Endothelial cell of umbilical vein (primary cell): ENCODE results near the gene PPP4C. TPM values are rescaled to one million over a fixed set of nuclear protein-coding genes. Genes with fewer than 3 reads are reported as not detected.

Experiments
- BruUV-seq: library from RNA; stranded (reverse); fragments of 400-500 nt; replicated peaks from 2 replicates; lab custom pipeline; 2021; lab: Mats Ljungman, UMichigan
- CTCF ChIA-PET: fragments of 300-600, 350-600 bp; sonication (Branson Sonifier 250); formaldehyde crosslinking; loops from one replicate; lab custom pipeline; 2021; ENCODE audit warnings: antibody characterized with exemption, inconsistent platforms; lab: Charles Lee
- POLR2A ChIA-PET: fragments of 300-600, 350-600 bp; sonication (Branson Sonifier 250); formaldehyde crosslinking; loops from one replicate; lab custom pipeline; 2021; ENCODE audit warnings: antibody characterized with exemption, inconsistent platforms; lab: Charles Lee
- DNase-seq: peaks from one replicate; pipeline ENCODE4 v3.0.0-alpha.2; 2011; ENCODE audit warnings: low read depth, low spot score
- FAIRE-seq: peaks from 2 replicates; lab custom pipeline; 2011; peaks lifted over from hg19 to GRCh38; lab: Jason Lieb, UNC
- H2AFZ ChIP-seq: 2 replicates; pipeline ENCODE4 v1.6.0; 2012; ENCODE audit warnings: low read depth, low read length, control low read depth, inconsistent platforms
- H3K27ac ChIP-seq: 2 replicates; pipeline ENCODE4 v1.5.1; 2011; ENCODE audit warnings: low read depth, mild to moderate bottlenecking, control low read depth, low read length, moderate library complexity; ENCODE audit not compliant: insufficient read depth
- H3K27me3 ChIP-seq, 2 experiments: 2 replicates each; pipeline versions ENCODE4 v1.6.0 to v1.6.1; 2011; ENCODE audit warnings: low read length in 2 of 2, mixed read lengths in 1 of 2; ENCODE audit not compliant: control insufficient read depth in 2 of 2, insufficient read depth in 2 of 2
- H3K36me3 ChIP-seq, 2 experiments: 2 replicates in 1 of 2; 3 replicates in 1 of 2; pipeline ENCODE4 v1.5.1; 2011; ENCODE audit warnings: low read length in 2 of 2, mild to moderate bottlenecking in 1 of 2, moderate library complexity in 1 of 2; ENCODE audit not compliant: control insufficient read depth in 2 of 2, insufficient read depth in 2 of 2; ENCODE audit errors: extremely low read depth in 1 of 2
- H3K4me1 ChIP-seq: 3 replicates; pipeline ENCODE4 v1.5.1; 2011; ENCODE audit warnings: mild to moderate bottlenecking, low read length; ENCODE audit not compliant: control insufficient read depth, insufficient read depth; ENCODE audit errors: extremely low read depth
- H3K4me2 ChIP-seq: 2 replicates; pipeline ENCODE4 v1.6.1; 2011; ENCODE audit warnings: low read length, control low read depth, mixed read lengths; ENCODE audit not compliant: insufficient read depth
- H3K4me3 ChIP-seq, 3 experiments: fragments of 200-600 bp in 1 of 3; sonication (generic), shearing (Covaris generic) in 1 of 3; replicated peaks in 1 of 3; 2 replicates each; pipeline ENCODE4 v1.5.1; 2011 to 2016; ENCODE audit warnings: control low read depth in 3 of 3, low read length in 3 of 3, mild to moderate bottlenecking in 2 of 3, inconsistent platforms in 1 of 3, low read depth in 1 of 3, moderate library complexity in 1 of 3; ENCODE audit not compliant: insufficient read depth in 1 of 3
- H3K79me2 ChIP-seq: 2 replicates; pipeline ENCODE4 v1.6.0; 2012; ENCODE audit warnings: low read length, inconsistent platforms; ENCODE audit not compliant: control insufficient read depth, insufficient read depth
- H3K9ac ChIP-seq: replicated peaks from 2 replicates; pipeline ENCODE3; 2011; ENCODE audit warnings: low read length, control low read depth; ENCODE audit not compliant: insufficient read depth; ENCODE audit errors: extremely low read depth
- H3K9me1 ChIP-seq: replicated peaks from 3 replicates; pipeline ENCODE4 v1.6.0; 2011; ENCODE audit warnings: mild to moderate bottlenecking, low read length; ENCODE audit not compliant: control insufficient read depth, insufficient read depth; ENCODE audit errors: extremely low read depth
- H3K9me3 ChIP-seq: replicated peaks from 2 replicates; pipeline ENCODE4 v1.5.1; 2012; ENCODE audit warnings: low read length, inconsistent platforms; ENCODE audit not compliant: control insufficient read depth, insufficient read depth
- H4K20me1 ChIP-seq: replicated peaks from 2 replicates; pipeline ENCODE3; 2011; ENCODE audit warnings: mild to moderate bottlenecking, low read length; ENCODE audit not compliant: control insufficient read depth, insufficient read depth; ENCODE audit errors: extremely low read depth
- EZH2 ChIP-seq: IDR thresholded peaks from 2 replicates; pipeline ENCODE4 v1.6.1; 2012; ENCODE audit warnings: borderline replicate concordance, low read depth, mild to moderate bottlenecking, moderate library complexity, low read length, inconsistent platforms; ENCODE audit not compliant: severe bottlenecking
- FOS ChIP-seq: IDR thresholded peaks from 2 replicates; pipeline ENCODE4 v1.6.1; 2011; ENCODE audit warnings: mild to moderate bottlenecking, low read length, moderate library complexity, borderline replicate concordance; ENCODE audit not compliant: insufficient read depth
- GATA2 ChIP-seq: IDR thresholded peaks from 2 replicates; pipeline ENCODE4 v1.7.0; 2011; ENCODE audit warnings: low read depth, mild to moderate bottlenecking, moderate library complexity, mixed read lengths, low read length; ENCODE audit not compliant: insufficient read length, insufficient read depth
- JUN ChIP-seq: IDR thresholded peaks from 2 replicates; pipeline ENCODE4 v1.6.1; 2011; ENCODE audit warnings: borderline replicate concordance, low read depth; ENCODE audit not compliant: insufficient read length, insufficient read depth
- MYC ChIP-seq: IDR thresholded peaks from one replicate; pipeline ENCODE4 v1.6.1; 2011; ENCODE audit warnings: mild to moderate bottlenecking, low read depth, low read length
- POLR2A ChIP-seq: IDR thresholded peaks from 2 replicates; pipeline ENCODE4 v1.6.1; 2012; ENCODE audit warnings: low read depth, mild to moderate bottlenecking, control low read depth, low read length
- POLR2AphosphoS5 ChIP-seq: IDR thresholded peaks from 2 replicates; pipeline ENCODE4 v1.6.1; 2012; ENCODE audit warnings: low read depth, mild to moderate bottlenecking, control low read depth, low read length, moderate library complexity; ENCODE audit not compliant: insufficient read depth
- dilution Hi-C: fragments of 300-500 bp; cut with MboI; formaldehyde crosslinking; loops from one replicate; pipeline ENCODE4 v1.15.0; 2019; ENCODE audit warnings: low sequenced_read_pairs; ENCODE audit not compliant: extremely low pct_ligation_motif_present
- intact Hi-C: fragments of 100-400 bp; cut with micrococcal nuclease; formaldehyde crosslinking; loops from one replicate; pipeline ENCODE4 v1.10.0; 2022
- polyA plus RNA-seq, 4 experiments: library from polyadenylated mRNA; depleted of rRNA in 3 of 4; stranded (reverse) in 3 of 4; unstranded in 1 of 4; fragments of >200 nt; gene quantifications; 2 replicates each; pipeline versions ENCODE4 v1.2.1 to v1.2.3, GENCODE V29; 2011 to 2012; ENCODE audit warnings: missing spikeins in 1 of 4
- total RNA-seq: library from RNA; stranded (reverse); gene quantifications from 2 replicates; pipeline ENCODE4 v1.2.3, GENCODE V29; 2021
- TF ChIP-seq, protein P1 (sequence below): IDR thresholded peaks from 2 replicates; pipeline ENCODE4 v1.6.1; 2011; ENCODE audit not compliant: insufficient read depth, insufficient read length
- TF ChIP-seq, protein P2 (sequence below), 2 donors: IDR thresholded peaks; 1 replicate in 1 of 2; 2 replicates in 1 of 2; pipeline ENCODE4 v1.5.1; 2011; ENCODE audit warnings: low read length in 2 of 2, mild to moderate bottlenecking in 2 of 2, moderate library complexity in 2 of 2, control low read depth in 1 of 2, inconsistent platforms in 1 of 2, low read depth in 1 of 2; ENCODE audit not compliant: insufficient read depth in 1 of 2; ENCODE audit errors: extremely low read depth in 1 of 2

PPP4C gene
- total and polyA plus RNA-seq, 2 donors (not counting 3 experiments of a cell fraction or from before 2014, with no cell fraction given), result 167 to 327 TPM

DNA sequence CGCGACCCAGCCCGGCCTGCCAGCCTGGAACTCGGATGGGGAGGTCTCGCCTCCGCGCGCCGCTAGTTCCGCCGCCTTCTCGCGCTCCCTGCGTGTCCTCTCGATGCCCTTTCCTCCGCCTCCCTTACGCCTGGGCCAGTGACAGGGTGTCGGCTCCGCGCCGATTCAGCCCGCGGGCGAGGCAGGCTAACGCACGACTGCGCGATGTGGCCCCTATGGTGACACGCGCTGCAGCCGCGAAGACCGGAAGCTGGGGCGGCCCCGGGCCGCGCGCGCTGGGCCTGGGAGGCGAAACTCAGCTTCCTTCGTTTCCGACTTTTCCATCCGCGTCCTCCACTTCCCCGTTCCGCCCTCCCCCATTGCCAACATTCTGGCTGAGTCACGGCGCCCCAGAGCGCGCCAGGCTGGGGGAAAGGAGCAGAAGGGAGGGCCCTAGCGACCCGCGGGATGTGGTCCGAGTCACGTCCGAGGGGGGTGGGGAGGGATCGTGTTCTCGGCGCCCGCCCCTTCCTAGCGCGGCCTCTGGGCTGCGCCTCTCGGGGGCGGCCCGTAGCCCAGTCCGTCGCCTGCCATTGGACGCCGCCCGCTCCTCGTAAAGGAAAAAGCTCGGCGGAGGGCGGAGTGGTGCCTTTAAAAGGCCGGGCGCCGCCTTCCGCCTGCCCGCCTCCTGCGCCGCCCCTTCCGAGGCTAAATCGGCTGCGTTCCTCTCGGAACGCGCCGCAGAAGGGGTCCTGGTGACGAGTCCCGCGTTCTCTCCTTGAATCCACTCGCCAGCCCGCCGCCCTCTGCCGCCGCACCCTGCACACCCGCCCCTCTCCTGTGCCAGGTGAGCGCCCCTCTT, 10.5 kb upstream of the PPP4C start, which contains the start of gene ALDOA:
Gene ALDOA, plus strand, starts transcription at position 659 of the 841 bp plus-strand sequence. CDS start 1,138 bp downstream, outside the sequence.
- Histone ChIP-seq H3K4me1 (peaks cover 29% of the 10 kb centered on the region), H3K9me3 (no peaks in the 10 kb centered on the region), H3K36me3 (peaks cover 17 to 28% of the 10 kb centered on the region in 2 experiments), H3K9me1 (no peaks in the 10 kb centered on the region), H3K79me2 (peaks cover 43% of the 10 kb centered on the region), H3K4me2 (peak within 1 kb of the TSS; percentile 91), H3K27me3 (no peaks in the 10 kb centered on the region), H2AFZ (no peak within 1 kb of the TSS), H3K9ac (peak within 1 kb of the TSS; percentile 82), H3K27ac (peak within 1 kb of the TSS; percentile 78), H4K20me1 (no peaks in the 10 kb centered on the region), H3K4me3 (peak within 1 kb of the TSS; percentile 71 to 95 (median 91))
- BruUV-seq, result no TSS peak
- intact Hi-C loops (loop anchor here (1.0 to 2.0 kb wide), 5 partner anchors 10 to 593 kb away; partner anchors contain the start of genes FBRS and PPP4C), dilution Hi-C loops (no loop called here)
- peak; percentile 99 for DNase-seq
- TF ChIP-seq POLR2AphosphoS5 (peak; percentile 88), FOS (peak; percentile 89), MYC (no peak), POLR2A (peak; percentile 98), GATA2 (no peak), EZH2 (no peak), JUN (peak; percentile 40)
- TF ChIP-seq, protein P1, sequence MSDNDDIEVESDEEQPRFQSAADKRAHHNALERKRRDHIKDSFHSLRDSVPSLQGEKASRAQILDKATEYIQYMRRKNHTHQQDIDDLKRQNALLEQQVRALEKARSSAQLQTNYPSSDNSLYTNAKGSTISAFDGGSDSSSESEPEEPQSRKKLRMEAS, result no peak
- TF ChIP-seq, protein P2, sequence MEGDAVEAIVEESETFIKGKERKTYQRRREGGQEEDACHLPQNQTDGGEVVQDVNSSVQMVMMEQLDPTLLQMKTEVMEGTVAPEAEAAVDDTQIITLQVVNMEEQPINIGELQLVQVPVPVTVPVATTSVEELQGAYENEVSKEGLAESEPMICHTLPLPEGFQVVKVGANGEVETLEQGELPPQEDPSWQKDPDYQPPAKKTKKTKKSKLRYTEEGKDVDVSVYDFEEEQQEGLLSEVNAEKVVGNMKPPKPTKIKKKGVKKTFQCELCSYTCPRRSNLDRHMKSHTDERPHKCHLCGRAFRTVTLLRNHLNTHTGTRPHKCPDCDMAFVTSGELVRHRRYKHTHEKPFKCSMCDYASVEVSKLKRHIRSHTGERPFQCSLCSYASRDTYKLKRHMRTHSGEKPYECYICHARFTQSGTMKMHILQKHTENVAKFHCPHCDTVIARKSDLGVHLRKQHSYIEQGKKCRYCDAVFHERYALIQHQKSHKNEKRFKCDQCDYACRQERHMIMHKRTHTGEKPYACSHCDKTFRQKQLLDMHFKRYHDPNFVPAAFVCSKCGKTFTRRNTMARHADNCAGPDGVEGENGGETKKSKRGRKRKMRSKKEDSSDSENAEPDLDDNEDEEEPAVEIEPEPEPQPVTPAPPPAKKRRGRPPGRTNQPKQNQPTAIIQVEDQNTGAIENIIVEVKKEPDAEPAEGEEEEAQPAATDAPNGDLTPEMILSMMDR (IDR thresholded peaks at IDR 0.05; ENCODE audit: extremely low read depth in 1 of 2, insufficient read depth in 1 of 2, low read depth in 1 of 2, low read length in 2 of 2), result no peak
- ChIA-PET CTCF (interaction anchor here (0.9 to 4.5 kb wide), 13 partner anchors 9 to 344 kb away, joined by 3 to 53 read pairs (median 3); partner anchors contain the start of genes PPP4C, TBX6 and ZNF48), POLR2A (interaction anchor here (0.7 to 2.8 kb wide), 7 partner anchors 10 to 365 kb away, joined by 3 to 21 read pairs (median 4); partner anchors contain the start of genes DCTPP1, PPP4C, SEZ6L2 and TBX6)
- FAIRE-seq, result peak; percentile 96
